Measurements from ENCODE around the gene PI16.

DNA sequence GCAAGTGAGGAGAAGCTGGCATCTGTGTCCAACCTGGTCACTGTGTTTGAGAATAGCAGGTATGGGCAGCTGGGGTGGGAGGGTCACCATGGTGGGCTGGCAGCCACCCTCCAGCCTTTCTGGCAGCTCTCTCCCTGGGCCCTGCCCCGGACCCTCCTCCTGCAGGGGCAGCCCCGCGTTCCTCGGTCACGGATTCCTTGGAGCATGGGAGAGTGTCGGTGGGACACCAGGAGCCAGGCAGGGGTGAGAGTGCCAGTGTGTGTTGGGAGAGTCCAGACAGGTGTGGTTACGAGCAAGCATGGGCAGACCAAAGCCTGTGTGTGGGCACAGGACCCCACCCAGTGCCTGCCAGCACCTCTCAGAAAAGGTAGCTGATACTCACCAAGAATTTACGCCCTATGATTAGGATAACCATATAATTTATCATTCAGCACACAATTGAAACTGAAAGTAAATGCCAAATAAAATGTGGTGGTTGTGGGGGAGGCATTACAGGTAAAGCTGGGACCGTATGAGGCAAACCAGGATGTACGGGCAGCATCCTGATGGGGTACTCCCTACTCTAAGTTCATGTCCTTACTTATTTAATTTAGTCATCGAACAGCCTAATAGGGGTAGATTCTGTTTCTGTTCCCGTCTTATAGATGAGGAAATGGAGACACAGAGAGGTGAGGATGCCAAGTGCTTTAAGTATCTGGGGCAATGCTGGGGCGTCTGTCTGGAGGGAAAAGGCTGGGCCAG, 51.5 kb downstream of the PI16 start:
- TF ChIP-seq POLR2A (IDR thresholded peaks at IDR 0.05; ENCODE audit: low read depth, low read length) (no peak), POLR2AphosphoS5 (IDR thresholded peaks at IDR 0.05; ENCODE audit: low read depth, low read length) (no peak)

Measured in GM12892 (cell line).